ENCODE results near the gene ADPRHL1.

Gene ADPRHL1

DNA sequence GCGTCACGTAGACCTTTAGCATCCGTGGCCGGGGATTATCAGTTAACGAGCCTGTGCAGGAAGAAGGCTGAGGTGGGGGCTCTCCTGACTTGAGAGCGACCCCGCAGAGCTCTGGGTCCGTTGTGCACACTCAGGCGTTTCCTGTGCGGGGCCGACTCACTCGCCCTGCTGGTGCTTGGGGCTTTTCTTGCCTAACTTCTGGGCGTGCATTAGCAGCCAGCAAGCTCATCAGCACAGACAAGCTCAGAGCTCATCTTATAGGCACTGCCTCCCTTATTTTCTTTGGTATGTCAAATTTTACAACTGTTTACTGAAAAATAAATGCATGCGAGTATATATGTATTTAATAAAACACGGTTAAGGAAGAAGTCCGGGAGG is 23.7 kb downstream of the ADPRHL1 start:
- no peak for FAIRE-seq

DNA sequence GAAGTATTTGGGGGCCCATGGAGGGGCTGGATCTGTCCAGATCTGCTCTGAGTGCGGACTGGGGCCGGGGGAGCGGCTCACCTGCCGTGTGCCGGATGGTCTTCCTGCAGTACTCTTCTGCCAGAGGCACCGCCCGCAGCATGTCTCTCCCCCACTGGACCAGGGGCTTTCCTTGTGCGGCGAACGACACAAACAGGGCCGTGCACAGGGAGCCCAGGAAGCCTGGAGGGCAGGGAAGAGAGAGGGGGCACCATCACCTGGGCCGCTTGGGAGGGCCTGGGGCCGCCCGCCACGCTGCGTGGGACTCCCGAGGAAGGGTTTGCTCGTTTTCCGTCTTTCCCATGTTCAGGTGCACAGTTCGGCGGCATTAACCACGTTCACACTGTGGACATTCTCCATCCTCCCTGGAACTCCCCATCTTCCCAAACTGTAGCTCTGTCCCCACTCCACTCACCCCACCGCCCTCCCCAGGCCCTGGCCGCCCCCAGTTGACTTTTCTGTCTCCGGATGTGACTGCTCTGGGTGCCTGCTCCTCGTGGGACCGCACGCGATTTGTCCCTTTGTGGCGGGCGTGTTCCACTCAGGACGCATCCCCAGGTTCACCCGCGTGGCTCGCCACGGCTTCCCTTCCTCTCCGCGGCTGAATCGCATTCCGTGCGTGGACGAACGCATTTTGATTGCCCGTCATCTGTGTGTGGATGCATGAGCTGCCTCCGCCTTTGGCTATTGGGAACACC is 24.2 kb downstream of the ADPRHL1 start:
- no peak for FAIRE-seq

DNA sequence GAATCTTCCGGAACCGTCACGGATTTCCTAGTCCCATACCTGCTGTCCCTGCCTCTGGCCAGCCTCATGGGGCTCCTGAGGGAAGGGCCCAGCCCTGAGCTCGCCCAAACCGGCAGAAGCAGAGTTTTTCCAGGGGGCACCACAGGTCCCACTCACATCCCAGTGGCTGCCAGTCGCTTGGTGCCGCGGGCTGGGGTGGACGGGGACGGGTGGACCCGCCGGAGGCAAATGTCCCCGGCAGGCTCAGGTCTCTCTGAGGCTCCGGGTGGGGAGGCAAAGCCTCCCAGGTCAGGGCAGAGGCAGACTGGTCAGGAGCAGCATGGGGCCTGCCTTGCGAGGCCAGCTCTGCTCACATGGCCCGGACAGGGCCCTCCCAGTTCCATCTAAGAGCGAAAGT is 24.8 kb downstream of the ADPRHL1 start:
- no peak for FAIRE-seq

DNA sequence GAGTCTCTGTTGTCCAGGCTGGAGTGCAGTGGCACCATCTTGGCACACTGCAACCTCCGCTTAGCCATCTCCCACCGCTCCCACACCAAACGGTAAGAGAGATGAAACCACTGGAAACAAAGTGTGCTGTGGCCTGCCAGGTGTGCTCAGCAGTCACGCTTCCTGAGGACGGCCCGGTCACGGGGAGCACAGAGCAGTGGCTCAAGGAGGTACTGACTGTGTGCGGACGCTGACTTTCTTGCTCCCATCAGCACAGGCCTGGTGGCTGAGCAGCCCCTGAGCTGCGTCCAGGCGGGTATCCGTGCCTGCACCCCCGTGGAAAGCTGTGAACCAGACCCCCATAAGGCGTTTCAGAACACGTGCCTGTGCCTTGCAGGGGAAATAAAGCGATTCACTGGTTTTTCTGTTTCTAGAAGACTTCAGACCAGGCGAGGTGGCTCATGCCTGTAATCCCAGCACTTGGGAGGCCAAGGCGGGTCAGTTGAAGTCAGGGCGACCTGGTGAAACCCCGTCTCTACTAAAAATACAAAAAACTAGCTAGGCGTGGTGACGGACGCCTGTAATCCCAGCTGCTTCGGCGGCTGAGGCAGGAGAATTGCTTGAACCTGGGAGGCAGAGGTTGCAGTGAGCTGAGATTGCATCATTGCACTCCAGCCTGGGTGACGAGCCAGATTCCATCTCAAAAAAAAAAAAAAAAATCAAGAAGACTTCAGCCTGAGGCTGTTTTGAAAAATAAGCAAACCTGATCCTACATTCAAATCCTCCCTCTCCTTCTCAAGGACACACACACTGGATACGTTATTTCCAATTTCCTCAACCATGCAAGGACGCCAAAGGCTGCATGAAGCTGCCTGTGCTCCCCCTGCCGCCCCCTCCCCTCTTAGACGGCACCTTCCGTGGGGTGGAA is 25.5 kb downstream of the ADPRHL1 start:
- FAIRE-seq, result no peak

DNA sequence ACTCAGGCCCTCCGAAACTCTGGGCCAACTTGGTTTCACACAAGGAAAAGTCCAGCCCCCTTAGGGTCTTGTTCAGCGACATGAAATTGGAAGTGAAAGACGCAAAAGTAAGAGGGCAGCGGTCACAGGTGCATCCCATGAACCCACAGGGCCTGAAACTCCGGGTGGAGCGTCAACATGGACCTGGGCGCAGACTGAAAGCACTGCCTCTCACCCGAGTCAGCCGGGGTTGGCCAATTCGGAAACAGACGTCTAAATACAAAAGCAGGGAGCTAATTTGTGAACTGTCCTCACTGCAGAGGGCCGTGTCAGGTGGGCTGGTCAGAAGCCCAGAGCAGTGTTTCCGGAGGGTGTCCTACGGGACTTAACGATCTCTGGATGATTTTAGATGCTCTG is 26.7 kb downstream of the ADPRHL1 start:
- FAIRE-seq, result no peak

DNA sequence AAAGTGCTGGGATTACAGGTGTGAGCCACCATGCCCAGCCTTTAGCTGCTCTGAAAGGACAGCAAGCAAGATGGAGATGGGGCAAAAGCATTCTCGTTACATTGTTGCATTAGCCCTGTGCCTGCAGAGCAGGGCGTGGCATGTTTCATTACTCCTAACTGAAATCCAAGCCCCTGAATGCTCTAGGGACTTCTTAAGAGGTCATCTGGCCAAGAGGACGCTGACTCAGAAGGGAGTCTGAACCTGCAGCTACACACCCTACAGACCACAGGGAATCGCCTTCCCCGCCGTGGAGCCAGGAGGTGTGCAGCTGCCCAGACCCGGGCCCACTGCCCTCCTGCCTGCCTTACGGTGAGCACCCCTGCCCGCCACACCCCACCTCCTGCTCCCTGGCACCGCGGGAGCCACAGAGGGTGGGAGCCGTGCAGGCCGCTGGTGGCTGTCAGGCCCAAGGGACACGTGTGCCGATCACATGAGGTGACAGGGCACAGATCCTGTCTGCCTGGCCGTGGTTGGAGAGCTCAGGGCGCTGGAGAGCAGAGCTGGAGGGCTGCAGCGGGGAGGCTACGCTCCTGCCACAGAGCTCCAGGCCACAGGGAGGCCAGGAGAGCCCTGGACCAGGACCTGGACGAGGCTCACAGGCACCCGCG is 27.2 kb downstream of the ADPRHL1 start:
- no peak for FAIRE-seq

DNA sequence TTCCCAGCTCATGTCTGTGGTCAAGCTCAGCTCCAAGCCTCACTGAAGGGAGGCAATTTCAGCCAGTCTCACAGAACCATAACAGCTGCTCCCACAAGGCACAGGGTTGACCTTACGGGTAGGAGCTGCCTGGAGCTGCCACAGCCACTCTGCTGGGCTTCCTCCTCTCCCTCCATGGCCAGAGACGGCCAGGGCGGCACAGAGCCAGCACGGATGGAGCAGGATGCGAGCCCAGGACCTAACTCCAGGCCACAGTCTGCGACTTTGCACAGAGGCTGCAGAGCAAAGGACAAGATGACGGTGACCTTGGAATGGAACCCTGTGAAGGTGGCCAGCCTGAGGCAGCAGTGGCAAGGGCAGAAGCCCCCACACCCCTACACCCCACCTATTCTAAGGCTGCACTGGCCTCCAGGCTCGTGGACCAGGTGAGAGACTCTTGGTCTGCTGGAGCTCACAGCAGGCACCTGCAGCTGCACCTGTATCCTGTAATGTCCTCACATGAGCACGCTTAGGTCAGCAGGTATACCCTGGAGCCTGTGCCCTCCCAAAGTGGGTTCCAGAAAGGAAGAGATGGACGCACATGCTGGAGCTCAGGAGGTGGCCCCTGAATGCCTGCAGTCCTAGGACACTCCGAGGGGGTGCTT is 29.6 kb downstream of the ADPRHL1 start:
- no peak for FAIRE-seq

DNA sequence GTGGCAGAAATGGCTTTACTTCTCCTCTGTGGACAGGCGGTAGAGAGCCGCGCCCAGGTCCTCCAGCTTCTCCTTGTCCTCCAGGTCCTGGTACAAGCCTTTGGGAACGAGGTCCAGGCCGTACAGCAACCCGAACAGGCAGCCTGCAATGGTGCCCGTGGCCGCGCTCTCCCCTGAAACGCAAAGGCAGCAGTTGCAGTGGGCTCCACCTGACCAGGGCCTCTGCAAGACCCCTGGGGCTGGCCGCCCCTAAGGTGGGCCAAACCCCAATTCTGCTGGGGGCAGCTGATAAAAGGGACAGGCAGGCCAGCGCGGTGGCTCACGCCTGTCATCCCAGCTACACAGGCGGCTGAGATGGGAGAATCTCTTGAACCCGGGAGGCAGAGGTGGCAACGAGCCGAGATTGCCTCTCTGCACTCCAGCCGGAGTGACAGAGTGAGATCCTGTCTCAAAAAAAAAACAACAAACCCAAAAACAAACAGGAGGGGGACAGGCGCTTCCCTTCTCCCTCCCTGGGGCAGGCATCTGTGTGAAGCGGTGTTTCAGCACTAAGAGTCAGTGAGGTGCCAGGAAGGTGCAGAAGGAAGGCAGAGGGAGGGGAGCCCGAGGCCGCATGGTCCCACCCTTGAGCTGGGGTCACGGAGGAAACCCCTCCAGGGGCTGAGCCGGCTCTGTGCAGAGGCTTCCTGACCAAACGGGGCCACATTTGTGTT is 30.3 kb downstream of the ADPRHL1 start:
- FAIRE-seq, result no peak

DNA sequence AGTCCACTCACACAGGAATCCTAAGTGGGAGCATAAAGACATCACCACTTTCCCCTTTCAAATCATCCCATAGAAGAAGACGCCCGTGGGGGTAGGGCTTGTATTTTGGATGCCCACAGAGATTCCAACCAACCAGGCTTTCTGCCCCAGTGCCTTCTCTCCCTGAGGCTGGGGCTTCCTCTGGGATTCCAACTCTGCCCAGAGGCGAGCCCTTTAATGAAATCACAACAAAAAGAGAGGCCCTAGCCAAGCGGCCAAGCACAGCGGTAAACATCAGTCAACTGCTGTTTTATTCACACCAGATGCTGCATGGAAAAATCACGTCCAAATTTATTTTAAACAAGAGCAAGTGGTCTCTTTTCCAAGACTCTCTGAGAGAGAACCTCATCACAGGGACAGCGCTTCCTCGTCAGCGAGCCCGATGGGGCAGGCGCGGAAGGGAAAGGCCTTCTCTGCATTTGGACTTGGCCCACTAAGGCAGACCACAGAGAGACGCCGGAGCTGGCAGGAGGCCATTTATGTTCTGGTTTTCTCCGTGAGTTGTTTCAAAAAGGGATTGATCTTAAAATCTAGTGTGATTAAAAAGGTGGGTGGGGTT is 31.5 kb downstream of the ADPRHL1 start:
- FAIRE-seq, result no peak

DNA sequence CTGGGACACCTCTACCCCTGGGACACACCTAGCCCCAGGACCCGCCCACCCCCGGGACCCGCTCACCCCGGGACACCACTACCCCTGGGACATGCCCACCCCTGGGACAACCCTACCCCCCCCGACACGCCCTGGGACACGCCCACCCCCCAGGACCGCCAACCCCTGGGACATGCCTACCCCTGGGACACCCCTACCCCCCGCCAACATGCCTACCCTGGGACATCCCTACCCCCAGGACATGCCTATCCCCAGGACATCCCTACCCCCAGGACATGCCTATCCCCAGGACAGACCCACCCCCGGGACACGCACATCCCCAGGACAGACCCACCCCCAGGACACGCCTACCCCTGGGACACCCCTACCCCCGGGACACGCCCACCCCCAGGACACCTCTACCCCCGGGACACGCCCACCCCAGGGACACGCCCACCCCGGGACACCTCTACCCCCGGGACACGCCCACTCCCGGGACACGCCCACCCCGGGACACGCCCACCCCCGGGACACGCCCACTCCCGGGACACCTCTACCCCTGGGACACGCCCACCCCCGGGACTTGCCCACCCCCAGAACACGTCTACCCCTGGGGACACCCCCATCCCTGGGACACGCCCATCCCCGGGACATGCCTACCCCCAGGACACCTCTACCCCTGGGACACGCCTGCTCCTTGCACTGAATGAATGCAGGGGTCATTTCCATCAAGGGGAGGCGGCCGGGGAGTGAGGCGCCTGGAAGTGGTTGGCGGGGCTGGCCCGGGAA is 32.3 kb downstream of the ADPRHL1 start:
- no peak for FAIRE-seq

DNA sequence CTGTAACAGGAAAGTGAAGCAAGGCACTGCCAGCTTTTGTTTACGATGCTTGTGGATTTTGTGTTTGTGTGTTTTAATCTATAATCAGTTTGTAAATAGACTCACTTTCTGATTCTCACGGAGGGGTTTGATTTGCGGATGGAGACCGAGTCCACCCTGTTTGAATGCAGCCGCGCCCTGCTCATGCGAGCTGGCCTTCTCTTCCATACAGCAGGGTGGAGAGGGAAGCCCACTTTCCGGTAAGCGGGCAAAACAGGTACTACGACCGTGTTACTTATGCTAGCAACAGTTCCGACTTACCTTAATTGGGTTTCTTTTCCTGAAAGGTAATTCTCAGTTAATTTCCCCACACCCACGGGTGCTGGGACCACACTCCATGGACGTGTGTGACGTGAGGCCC is 33.1 kb downstream of the ADPRHL1 start:
- FAIRE-seq, result no peak

DNA sequence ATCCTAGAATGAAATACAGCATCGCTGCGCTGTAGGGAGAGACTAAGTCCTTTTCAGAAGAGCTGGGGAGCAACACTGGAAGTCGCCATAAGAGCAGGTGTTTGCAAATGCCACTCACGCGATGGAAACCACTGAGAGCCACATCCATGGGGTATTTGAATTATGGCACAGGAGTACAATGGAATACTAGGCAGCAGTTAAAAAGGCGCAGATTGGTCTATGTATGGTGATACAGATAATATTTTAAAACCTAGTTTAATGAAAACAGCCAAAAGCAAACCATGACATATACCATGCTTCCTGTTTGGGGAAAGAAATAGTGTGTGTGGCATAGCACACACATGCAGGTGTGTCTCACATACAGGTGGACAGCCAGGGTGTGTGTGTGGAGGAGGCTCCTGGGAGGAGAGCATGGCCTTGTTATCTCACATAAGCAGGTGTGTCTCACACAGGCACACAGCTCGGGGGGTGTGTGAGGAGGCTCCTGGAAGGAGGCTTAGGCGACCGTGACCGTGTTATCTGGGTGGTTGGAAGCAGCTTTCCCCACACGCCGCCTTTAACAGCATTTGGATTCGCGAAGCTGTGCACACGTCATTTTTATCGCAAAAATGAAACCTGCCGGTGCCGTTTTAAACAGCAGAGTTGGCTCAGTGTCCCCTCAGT is 33.6 kb downstream of the ADPRHL1 start:
- FAIRE-seq, result no peak

DNA sequence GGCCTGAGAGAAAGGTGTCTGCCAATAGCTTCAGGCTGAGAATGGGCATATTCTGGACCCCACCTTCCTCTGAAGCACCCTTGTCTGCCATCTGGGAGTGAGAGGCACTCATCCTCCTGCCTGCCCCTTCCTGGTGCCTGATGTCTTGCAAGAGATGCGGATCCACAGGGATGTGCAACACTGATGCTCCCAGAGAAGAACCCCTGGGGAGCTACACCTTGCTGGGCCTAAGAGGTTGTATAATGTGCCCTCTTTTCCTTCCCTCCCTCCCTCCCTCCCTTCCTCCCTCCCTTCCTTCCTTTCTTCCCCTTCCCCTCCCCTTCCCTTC is 34.6 kb downstream of the ADPRHL1 start:
- no peak for FAIRE-seq

DNA sequence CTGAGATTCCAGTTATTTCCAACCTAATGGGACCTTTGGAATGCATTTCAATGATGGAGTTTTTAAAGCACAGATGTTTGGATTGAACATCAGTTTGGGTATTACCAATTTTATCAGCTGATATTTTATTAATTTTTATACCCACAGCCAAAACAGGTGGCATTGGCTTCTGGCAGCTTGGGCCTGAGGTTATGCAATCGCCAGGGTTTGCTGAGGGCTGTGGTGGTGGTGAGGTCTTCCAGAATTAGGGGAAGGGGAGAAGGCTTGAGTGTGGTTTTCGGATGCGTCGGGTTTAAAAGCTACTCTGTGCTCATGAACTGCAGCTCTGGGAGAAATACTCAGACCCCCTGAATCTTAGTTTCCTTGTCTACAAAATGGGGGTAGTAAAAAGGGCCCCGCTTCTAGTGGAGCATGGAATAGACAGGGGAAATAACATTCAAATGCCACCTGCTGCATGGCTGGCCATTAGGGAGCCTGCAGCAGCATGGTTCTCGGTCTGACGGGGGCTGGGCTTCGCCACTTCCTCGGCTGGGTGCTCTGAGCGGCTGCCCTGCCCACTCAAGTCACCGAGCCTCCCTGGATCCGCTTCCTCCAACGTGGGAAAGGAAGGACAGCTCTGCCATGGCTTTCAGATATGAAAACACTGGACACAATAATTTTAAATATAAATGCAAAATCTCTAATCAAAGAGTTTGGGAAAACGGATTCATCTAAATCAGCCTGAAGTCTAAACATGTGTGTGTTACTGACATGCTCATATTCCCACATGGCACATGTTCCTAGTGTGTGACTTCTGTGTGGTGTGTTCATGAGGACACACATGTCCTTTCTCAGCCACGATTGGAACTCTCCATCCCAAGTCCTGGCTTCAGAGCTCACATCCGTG is 35.2 kb downstream of the ADPRHL1 start:
- no peak for FAIRE-seq

DNA sequence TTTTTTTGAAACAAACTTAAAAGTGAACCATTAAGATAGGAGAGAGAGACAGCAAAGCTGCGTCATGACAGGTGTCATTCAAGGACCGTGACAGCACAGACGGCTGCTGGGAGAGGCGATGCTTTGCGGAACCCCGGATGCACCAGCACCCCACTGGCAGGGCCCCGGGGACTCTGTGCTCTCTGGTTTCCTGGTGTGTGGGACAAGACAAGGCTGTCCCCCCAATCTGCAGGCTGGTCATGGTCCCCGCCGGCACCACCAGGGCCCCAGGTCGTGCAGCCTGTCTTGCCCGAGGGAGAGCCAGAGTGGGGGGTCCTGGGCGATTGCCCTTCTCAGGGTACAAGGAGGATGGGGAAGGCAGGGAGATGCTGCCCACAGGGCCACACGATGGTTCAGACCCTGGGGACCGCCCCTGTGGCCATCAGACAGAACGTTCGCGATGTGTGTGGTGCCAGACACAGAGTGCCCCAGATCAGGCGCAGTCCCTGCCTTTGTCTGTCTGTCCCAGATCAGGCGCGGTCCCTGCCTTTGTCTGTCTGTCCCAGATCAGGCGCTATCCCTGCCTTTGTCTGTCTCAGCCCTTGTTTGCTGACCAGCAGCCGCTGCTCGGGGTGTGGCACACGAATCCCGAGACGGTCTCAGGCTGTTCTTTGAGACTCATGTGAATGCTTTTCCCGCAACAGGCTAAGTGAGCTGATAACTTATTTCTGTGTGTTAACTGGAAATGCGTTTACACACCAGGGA is 36.1 kb downstream of the ADPRHL1 start:
- FAIRE-seq, result no peak

DNA sequence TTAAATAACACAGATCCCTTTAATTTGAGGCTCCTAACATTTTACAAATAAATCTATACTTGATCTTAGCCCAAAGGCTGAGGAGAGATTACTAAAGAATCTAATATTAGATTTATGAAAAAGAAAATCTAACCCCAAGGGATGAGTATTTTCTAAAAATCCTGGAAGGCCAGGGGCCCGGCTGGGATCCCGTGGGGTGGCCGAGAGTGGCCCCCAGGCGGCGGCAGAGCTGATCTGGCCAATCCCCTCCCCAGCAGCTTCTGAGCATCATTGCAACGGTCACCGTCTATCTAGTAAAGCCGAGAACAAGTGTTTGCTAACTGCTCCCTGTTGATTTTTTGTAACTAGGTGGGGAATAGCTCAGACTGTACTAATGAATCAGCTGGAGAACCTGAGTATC is 37.5 kb downstream of the ADPRHL1 start:
- no peak for FAIRE-seq

DNA sequence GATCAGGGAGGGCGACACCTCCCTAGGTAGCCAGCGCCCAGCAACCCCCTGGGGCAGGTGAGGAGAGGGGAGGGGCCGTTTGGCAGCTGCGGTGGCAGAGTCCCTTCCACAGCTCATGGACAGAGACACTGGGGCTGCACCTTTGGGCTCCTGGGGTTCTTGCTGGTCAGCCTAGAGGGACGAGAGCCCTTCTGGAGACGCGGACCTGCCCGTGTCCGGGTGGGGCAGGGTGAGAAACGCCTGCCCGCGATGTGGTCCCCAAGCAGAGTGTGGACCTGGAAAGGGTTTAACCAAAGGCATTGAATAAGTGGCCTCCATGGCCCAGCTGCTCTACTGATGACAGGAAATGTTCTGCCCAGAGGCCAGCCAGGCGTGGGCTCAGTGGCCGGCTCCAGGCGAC is 38.3 kb downstream of the ADPRHL1 start:
- FAIRE-seq, result no peak

DNA sequence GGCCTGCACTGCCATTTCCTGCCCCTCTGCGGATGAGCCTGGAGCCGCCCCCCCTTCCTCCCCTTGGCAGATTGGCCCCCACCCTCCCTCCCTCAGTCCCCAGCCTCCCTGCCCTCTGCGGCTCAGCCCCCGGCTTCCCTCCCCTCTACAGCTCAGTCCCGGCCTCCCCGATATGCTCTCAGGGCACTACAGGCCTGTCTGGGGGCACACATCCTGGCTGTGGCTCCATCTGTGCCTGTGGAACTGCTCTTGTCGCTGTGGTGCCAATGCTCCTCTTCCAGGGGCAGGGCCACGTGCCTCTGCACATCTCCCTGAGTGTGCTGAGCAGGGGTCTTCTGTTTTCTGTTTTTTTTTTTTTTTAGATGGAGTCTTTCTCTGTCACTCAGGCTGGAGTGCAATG is 39.0 kb downstream of the ADPRHL1 start:
- no peak for FAIRE-seq

DNA sequence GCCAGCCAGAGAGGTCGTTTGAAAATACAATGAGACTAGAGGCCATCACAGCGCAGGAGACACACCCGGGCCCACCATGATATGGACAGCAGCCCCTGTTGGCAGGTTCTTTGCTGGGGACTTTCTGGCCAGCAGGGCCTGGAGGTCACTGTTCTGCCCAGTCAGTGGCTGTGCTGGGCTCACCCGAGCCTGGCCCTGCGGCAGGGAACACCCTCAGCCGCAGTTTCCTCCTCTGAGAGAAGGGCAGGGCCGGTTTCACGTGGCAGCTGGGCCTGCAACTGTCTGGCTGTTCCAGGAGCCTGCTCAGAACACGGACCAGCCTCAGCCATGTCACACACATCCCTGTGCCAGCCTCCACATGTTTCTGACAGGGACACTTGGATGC is 39.4 kb downstream of the ADPRHL1 start:
- no peak for FAIRE-seq

All from islet of Langerhans (tissue), 1 donor.